Measurements from ENCODE around the gene MATN4. TPM values are rescaled to one million over a fixed set of nuclear protein-coding genes. Genes with fewer than 3 reads are reported as not detected.

Gene MATN4
- total RNA-seq, 1 donor from 2014 or later = not detected

GRCh38 chr20:45288376-45288775 is 19.7 kb downstream of the MATN4 start:
- Mint-ChIP-seq H3K36me3 (ENCODE audit: insufficient read depth) (no peaks in the 10 kb centered on the region), H3K27ac (no peak overlapping the region), H3K4me1 (ENCODE audit: low read depth) (peaks cover 2% of the 10 kb centered on the region), H3K9me3 (ENCODE audit: low read depth) (no peaks in the 10 kb centered on the region), H3K27me3 (peaks cover 48% of the 10 kb centered on the region), H3K4me3 (ENCODE audit: low read depth) (no peak overlapping the region)
- TF ChIP-seq, protein P1, sequence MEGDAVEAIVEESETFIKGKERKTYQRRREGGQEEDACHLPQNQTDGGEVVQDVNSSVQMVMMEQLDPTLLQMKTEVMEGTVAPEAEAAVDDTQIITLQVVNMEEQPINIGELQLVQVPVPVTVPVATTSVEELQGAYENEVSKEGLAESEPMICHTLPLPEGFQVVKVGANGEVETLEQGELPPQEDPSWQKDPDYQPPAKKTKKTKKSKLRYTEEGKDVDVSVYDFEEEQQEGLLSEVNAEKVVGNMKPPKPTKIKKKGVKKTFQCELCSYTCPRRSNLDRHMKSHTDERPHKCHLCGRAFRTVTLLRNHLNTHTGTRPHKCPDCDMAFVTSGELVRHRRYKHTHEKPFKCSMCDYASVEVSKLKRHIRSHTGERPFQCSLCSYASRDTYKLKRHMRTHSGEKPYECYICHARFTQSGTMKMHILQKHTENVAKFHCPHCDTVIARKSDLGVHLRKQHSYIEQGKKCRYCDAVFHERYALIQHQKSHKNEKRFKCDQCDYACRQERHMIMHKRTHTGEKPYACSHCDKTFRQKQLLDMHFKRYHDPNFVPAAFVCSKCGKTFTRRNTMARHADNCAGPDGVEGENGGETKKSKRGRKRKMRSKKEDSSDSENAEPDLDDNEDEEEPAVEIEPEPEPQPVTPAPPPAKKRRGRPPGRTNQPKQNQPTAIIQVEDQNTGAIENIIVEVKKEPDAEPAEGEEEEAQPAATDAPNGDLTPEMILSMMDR (IDR thresholded peaks at IDR 0.05; ENCODE audit: unreplicated experiment) = no peak
- no peak for DNase-seq (ENCODE audit: low spot score, unreplicated experiment)

- no peak overlapping the region for H3K27ac Mint-ChIP-seq
- no peaks in the 10 kb centered on the region for H3K36me3 Mint-ChIP-seq (ENCODE audit: insufficient read depth)
- no peaks in the 10 kb centered on the region for H3K4me1 Mint-ChIP-seq (ENCODE audit: low read depth)
- no peak overlapping the region for H3K4me3 Mint-ChIP-seq (ENCODE audit: low read depth)
- TF ChIP-seq, protein P1 (IDR thresholded peaks at IDR 0.05; ENCODE audit: unreplicated experiment) = no peak
- peaks cover 37% of the 10 kb centered on the region for H3K27me3 Mint-ChIP-seq
- DNase-seq (ENCODE audit: low spot score, unreplicated experiment) = no peak
- H3K9me3 Mint-ChIP-seq (ENCODE audit: low read depth) = no peaks in the 10 kb centered on the region
Measured at GRCh38 chr20:45283551-45284057, 24.5 kb downstream of the MATN4 start.

- no peaks in the 10 kb centered on the region for H3K9me3 Mint-ChIP-seq (ENCODE audit: low read depth)
Measured at GRCh38 chr20:45282700-45283550, 25.2 kb downstream of the MATN4 start.

GRCh38 chr20:45279992-45280391 is 28.1 kb downstream of the MATN4 start:
- peaks cover 21% of the 10 kb centered on the region for H3K27me3 Mint-ChIP-seq
- no peak overlapping the region for H3K27ac Mint-ChIP-seq
- H3K9me3 Mint-ChIP-seq (ENCODE audit: low read depth) = no peaks in the 10 kb centered on the region
- no peaks in the 10 kb centered on the region for H3K36me3 Mint-ChIP-seq (ENCODE audit: insufficient read depth)
- H3K4me3 Mint-ChIP-seq (ENCODE audit: low read depth) = no peak overlapping the region
- H3K4me1 Mint-ChIP-seq (ENCODE audit: low read depth) = no peaks in the 10 kb centered on the region
- TF ChIP-seq, protein P1 (IDR thresholded peaks at IDR 0.05; ENCODE audit: unreplicated experiment) = no peak
- DNase-seq (ENCODE audit: low spot score, unreplicated experiment) = no peak

More at GRCh38 chr20:45282700-45283550, 25.2 kb downstream of the MATN4 start:
- no peak overlapping the region for H3K27ac Mint-ChIP-seq
- TF ChIP-seq, protein P1 (IDR thresholded peaks at IDR 0.05; ENCODE audit: unreplicated experiment) = no peak
- no peak for DNase-seq (ENCODE audit: low spot score, unreplicated experiment)
- no peak overlapping the region for H3K4me3 Mint-ChIP-seq (ENCODE audit: low read depth)
- peaks cover 33% of the 10 kb centered on the region for H3K27me3 Mint-ChIP-seq
- no peaks in the 10 kb centered on the region for H3K36me3 Mint-ChIP-seq (ENCODE audit: insufficient read depth)
- no peaks in the 10 kb centered on the region for H3K4me1 Mint-ChIP-seq (ENCODE audit: low read depth)

DNA sequence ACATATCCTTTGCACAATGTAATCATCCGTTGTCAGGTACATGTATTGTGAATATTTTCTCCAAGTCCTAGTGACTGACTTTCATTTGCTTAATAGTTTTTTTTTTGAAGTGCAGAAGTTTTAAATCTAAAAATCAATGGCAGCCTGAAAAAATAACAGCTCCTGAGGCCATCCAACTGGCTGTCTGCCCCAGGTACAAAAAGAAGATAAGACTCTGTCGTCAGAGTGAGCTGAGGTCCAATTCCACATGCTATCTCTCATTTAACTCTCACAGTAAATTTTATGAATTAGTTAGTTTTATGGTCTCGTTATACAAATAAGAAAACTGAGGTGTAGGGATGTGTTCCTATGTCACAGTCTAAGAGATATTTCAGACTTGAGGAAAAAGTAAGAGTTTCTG is 32.8 kb downstream of the MATN4 start:
- H3K9me3 Mint-ChIP-seq (ENCODE audit: low read depth) = no peaks in the 10 kb centered on the region
- no peak overlapping the region for H3K4me3 Mint-ChIP-seq (ENCODE audit: low read depth)
- TF ChIP-seq, protein P1 (IDR thresholded peaks at IDR 0.05; ENCODE audit: unreplicated experiment) = no peak
- H3K27ac Mint-ChIP-seq = no peak overlapping the region
- H3K36me3 Mint-ChIP-seq (ENCODE audit: insufficient read depth) = no peaks in the 10 kb centered on the region
- H3K4me1 Mint-ChIP-seq (ENCODE audit: low read depth) = no peaks in the 10 kb centered on the region
- peaks cover 21% of the 10 kb centered on the region for H3K27me3 Mint-ChIP-seq
- DNase-seq (ENCODE audit: low spot score, unreplicated experiment) = no peak
